SK-N-SH (cell line): ENCODE results near the gene TMEM161A. TPM values are rescaled to one million over a fixed set of nuclear protein-coding genes. Genes with fewer than 3 reads are reported as not detected.

Experiments
- CTCF ChIA-PET: fragments of 300-600, 350-600 bp; formaldehyde crosslinking; extraction: SDS; loops from one replicate; lab custom pipeline; 2021; lab: Yijun Ruan, JAX
- POLR2A ChIA-PET: fragments of 350-600 bp; sonication (Branson Sonifier 250); formaldehyde crosslinking; extraction: SDS; loops from one replicate; lab custom pipeline; 2020; ENCODE audit warnings: antibody characterized with exemption, inconsistent platforms; lab: Yijun Ruan, JAX
- DNase-seq: peaks from one replicate; pipeline ENCODE4 v3.0.0; 2012
- H2AFZ ChIP-seq: fragments of 200-600 bp; sonication (generic); 2 replicates; pipeline ENCODE4 v1.8.1; 2016; ENCODE audit warnings: antibody characterized with exemption, mild to moderate bottlenecking, low read depth
- H3F3A ChIP-seq: fragments of 200-600 bp; sonication (generic); replicated peaks from 2 replicates; pipeline ENCODE3; 2016; ENCODE audit warnings: antibody characterized with exemption, mild to moderate bottlenecking; ENCODE audit not compliant: insufficient read depth
- H3K27ac ChIP-seq, 2 experiments: fragments of 200-500 bp in 1 of 2; fragments of 200-600 bp in 1 of 2; sonication (Bioruptor generic) in 1 of 2; sonication (generic), shearing (Covaris generic) in 1 of 2; 2 replicates each; pipeline versions ENCODE4 v1.5.1 to v1.6.1; 2014 to 2016; ENCODE audit warnings: low read depth in 2 of 2, inconsistent platforms in 1 of 2, low read length in 1 of 2, mild to moderate bottlenecking in 1 of 2, mixed read lengths in 1 of 2
- H3K27me3 ChIP-seq: fragments of 200-600 bp; sonication (generic), shearing (Covaris generic); 2 replicates; pipeline ENCODE4 v1.6.1; 2016; ENCODE audit warnings: mixed run types; ENCODE audit not compliant: insufficient read depth
- H3K36me3 ChIP-seq, 2 experiments: fragments of 200-500 bp in 1 of 2; fragments of 200-600 bp in 1 of 2; sonication (Bioruptor generic) in 1 of 2; sonication (generic) in 1 of 2; replicated peaks in 1 of 2; 2 replicates each; pipeline versions ENCODE3 to v1.5.1; 2014 to 2016; ENCODE audit warnings: low read length in 1 of 2, mild to moderate bottlenecking in 1 of 2; ENCODE audit not compliant: insufficient read depth in 2 of 2, control insufficient read depth in 1 of 2
- H3K4me1 ChIP-seq, 2 experiments: fragments of 200-500 bp in 1 of 2; fragments of 200-600 bp in 1 of 2; sonication (Bioruptor generic) in 1 of 2; sonication (generic), shearing (Covaris generic) in 1 of 2; 2 replicates each; pipeline versions ENCODE4 v1.5.1 to v1.6.1; 2014 to 2016; ENCODE audit warnings: low read depth in 1 of 2, low read length in 1 of 2, mixed run types in 1 of 2; ENCODE audit not compliant: insufficient read depth in 2 of 2, control insufficient read depth in 1 of 2
- H3K4me2 ChIP-seq: fragments of 200-600 bp; sonication (generic), shearing (Covaris generic); 2 replicates; pipeline ENCODE4 v1.6.1; 2017; ENCODE audit warnings: mixed run types
- H3K4me3 ChIP-seq, 2 experiments: fragments of 200-500 bp in 1 of 2; fragments of 200-600 bp in 1 of 2; sonication (Bioruptor generic) in 1 of 2; sonication (generic), shearing (Covaris generic) in 1 of 2; 2 replicates each; pipeline versions ENCODE4 v1.5.1 to v1.8.1; 2014 to 2016; ENCODE audit warnings: low read depth in 2 of 2, inconsistent platforms in 1 of 2, low read length in 1 of 2, mild to moderate bottlenecking in 1 of 2, mixed read lengths in 1 of 2, moderate library complexity in 1 of 2
- H3K79me2 ChIP-seq: fragments of 200-600 bp; sonication (generic); 2 replicates; pipeline ENCODE4 v1.8.1; 2017; ENCODE audit warnings: mild to moderate bottlenecking; ENCODE audit not compliant: insufficient read depth
- H3K9ac ChIP-seq: fragments of 200-600 bp; sonication (generic); 2 replicates; pipeline ENCODE4 v1.6.1; 2017; ENCODE audit warnings: mixed run types
- H3K9me2 ChIP-seq: fragments of 200-600 bp; sonication (generic); 2 replicates; pipeline ENCODE4 v1.6.1; 2017; ENCODE audit warnings: mixed run types
- H3K9me3 ChIP-seq: fragments of 200-600 bp; sonication (generic); 2 replicates; pipeline ENCODE4 v1.6.1; 2017; ENCODE audit warnings: mixed run types, mild to moderate bottlenecking, moderate library complexity
- H4K20me1 ChIP-seq: fragments of 200-600 bp; sonication (generic); 2 replicates; pipeline ENCODE4 v1.6.1; 2017; ENCODE audit warnings: mild to moderate bottlenecking, mixed run types; ENCODE audit not compliant: insufficient read depth
- ELF1 ChIP-seq: IDR thresholded peaks from 2 replicates; pipeline ENCODE4 v1.4.0; 2012
- EZH2phosphoT487 ChIP-seq: fragments of 200-600 bp; sonication (generic); IDR thresholded peaks from 2 replicates; pipeline ENCODE4 v1.6.1; 2017; ENCODE audit warnings: low read depth, mixed run types, mild to moderate bottlenecking, antibody characterized with exemption, moderate library complexity, borderline replicate concordance
- GABPA ChIP-seq: IDR thresholded peaks from 2 replicates; pipeline ENCODE4 v1.4.0; 2012; ENCODE audit warnings: low read depth, mild to moderate bottlenecking
- GATA2 ChIP-seq: sonication (generic); formaldehyde crosslinking; IDR thresholded peaks from 2 replicates; pipeline ENCODE4 v1.5.0; 2020; ENCODE audit warnings: mild to moderate bottlenecking, missing genetic modification reagents
- JUND ChIP-seq: IDR thresholded peaks from 2 replicates; pipeline ENCODE4 v1.4.0; 2012
- MXI1 ChIP-seq: IDR thresholded peaks from 2 replicates; pipeline ENCODE4 v1.6.1; 2012; ENCODE audit warnings: mild to moderate bottlenecking, low read depth, low read length, improper control_type of control experiment
- RCOR1 ChIP-seq: fragments of 150-350 bp; IDR thresholded peaks from 2 replicates; pipeline ENCODE4 v1.6.1; 2017; ENCODE audit warnings: antibody characterized with exemption, low read length
- SIN3A ChIP-seq: IDR thresholded peaks from 2 replicates; pipeline ENCODE4 v1.6.1; 2012; ENCODE audit warnings: low read depth, mild to moderate bottlenecking, low read length, moderate library complexity, borderline replicate concordance
- TCF12 ChIP-seq: IDR thresholded peaks from 2 replicates; pipeline ENCODE4 v1.4.0; 2012
- YY1 ChIP-seq: IDR thresholded peaks from 2 replicates; pipeline ENCODE4 v1.4.0; 2012; ENCODE audit warnings: low read depth, mild to moderate bottlenecking
- WGBS: methylation state at CpG from one replicate; pipeline ENCODE4 v1.1.6; 2017; ENCODE audit warnings: low lambda C conversion rate; 5-methylcytosine and 5-hydroxymethylcytosine counted together
- polyA plus RNA-seq, 3 experiments: library from polyadenylated mRNA; depleted of rRNA; stranded (reverse); fragments of >200 nt; gene quantifications; 2 replicates each; pipeline ENCODE4 v1.2.3, GENCODE V29; 2012
- TF ChIP-seq, protein P1 (sequence below): fragments of 150-350 bp; IDR thresholded peaks from 2 replicates; pipeline ENCODE4 v1.6.1; 2016; ENCODE audit warnings: mild to moderate bottlenecking, low read depth, low read length
- TF ChIP-seq, protein P2 (sequence below): IDR thresholded peaks from 2 replicates; pipeline ENCODE4 v1.6.1; 2012; ENCODE audit warnings: mild to moderate bottlenecking, low read depth, low read length, moderate library complexity
- TF ChIP-seq, protein P3 (sequence below): fragments of 150-350 bp; IDR thresholded peaks from 2 replicates; pipeline ENCODE4 v1.6.1; 2017; ENCODE audit warnings: antibody characterized with exemption, low read length, low read depth, borderline replicate concordance
- TF ChIP-seq, protein P4 (sequence below): IDR thresholded peaks from 2 replicates; pipeline ENCODE4; 2012
- TF ChIP-seq, protein P5 (sequence below): IDR thresholded peaks from 2 replicates; pipeline ENCODE4 v1.4.0; 2012; ENCODE audit warnings: low read depth

The TMEM161A gene
- polyA plus RNA-seq, 1 of the 3 experiments (the other 2 are of a cell fraction), result 39.3 TPM

DNA sequence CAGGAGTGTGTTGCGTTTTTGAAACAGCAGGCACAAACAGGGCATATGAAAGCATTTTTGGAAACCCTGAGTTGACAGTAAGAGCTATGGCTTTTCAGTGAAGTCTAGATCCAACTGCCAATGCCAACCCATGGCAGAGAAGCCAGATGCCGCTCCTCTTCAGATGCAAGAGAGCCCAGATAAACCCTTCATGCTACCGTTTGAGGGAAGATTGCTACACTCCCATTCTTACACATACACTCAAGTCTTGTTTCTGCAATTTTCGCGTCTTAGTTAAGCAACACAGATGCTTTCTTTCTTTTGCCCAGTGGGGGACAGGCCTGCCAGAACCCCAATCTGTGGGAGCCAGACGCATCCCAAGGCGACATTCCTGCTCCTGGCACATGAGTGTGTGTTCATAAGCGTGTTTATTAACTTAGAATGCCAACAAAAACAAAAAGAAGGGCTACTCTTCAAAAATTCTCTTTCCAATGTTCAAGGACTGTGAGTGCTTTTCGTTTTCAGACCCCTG, 43.3 kb upstream of the TMEM161A start:
- H4K20me1 ChIP-seq, result no peaks in the 10 kb centered on the region
- 90% methylated on average over 9 of the region's 9 CpGs for WGBS
- peaks cover 8% of the 10 kb centered on the region; the same call in 1 of the 2 replicates for H3K79me2 ChIP-seq
- ChIA-PET POLR2A (no interaction called here), CTCF (no interaction called here)
- TF ChIP-seq, protein P1, sequence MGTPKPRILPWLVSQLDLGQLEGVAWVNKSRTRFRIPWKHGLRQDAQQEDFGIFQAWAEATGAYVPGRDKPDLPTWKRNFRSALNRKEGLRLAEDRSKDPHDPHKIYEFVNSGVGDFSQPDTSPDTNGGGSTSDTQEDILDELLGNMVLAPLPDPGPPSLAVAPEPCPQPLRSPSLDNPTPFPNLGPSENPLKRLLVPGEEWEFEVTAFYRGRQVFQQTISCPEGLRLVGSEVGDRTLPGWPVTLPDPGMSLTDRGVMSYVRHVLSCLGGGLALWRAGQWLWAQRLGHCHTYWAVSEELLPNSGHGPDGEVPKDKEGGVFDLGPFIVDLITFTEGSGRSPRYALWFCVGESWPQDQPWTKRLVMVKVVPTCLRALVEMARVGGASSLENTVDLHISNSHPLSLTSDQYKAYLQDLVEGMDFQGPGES, result no peak
- no peak for TF ChIP-seq SIN3A
- no peak overlapping the region for H2AFZ ChIP-seq
- no peak overlapping the region for H3K4me2 ChIP-seq
- no peaks in the 10 kb centered on the region for H3K9me2 ChIP-seq
- H3K36me3 ChIP-seq, result peaks cover 0 to 11% of the 10 kb centered on the region in 2 experiments
- H3K4me1 ChIP-seq, result no peaks in the 10 kb centered on the region
- DNase-seq, result no peak
- H3K27me3 ChIP-seq, result no peaks in the 10 kb centered on the region
- no peak overlapping the region for H3K9ac ChIP-seq
- H3K27ac ChIP-seq, result no peak overlapping the region
- H3K4me3 ChIP-seq, result no peak overlapping the region
- no peaks in the 10 kb centered on the region for H3F3A ChIP-seq
- H3K9me3 ChIP-seq, result no peaks in the 10 kb centered on the region

DNA sequence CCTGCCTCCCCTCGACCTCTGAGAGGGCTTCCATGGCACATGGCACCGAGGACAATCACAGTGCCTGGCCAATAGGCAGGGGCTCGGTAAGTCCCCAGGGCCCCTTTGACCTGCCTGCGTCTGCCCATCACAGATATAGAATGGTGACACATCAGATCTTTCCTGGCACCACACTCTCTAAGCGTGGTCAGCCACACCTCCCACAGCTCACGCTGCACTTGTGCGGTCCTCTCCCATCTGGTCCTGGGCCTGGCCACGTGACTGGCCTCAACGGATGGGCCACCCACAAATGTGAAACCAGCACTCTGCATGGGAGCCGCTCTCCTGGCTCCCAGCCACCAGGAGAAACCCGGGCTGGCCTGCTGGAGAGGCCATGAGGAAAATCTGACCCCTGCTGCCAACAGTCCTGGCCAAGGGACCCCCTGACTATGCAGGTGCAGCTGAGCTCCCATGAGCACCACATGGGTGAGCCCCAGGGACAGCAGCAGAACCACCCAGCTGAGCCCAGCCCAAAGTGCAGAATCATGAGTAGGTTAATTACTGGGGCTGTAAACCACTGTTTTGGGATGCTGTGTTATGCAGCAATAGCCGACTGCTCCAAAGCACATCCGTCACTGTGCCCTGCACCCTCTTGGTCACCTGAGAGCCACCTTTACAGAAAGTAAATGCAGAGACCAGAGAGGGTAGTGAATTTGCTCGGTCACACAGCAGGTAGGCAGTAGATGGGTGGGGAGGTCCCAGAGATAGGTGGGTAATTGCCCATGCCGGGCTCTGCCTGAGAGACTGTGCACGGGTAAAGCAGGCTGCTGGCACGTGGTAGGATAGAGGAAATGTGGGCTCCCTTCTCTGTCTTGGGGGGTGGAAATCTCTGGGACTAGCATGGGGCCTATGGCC, 41.5 kb upstream of the TMEM161A start:
- H3F3A ChIP-seq, result no peaks in the 10 kb centered on the region
- 0 out of 2 replicates have a peak, but pooled peaks cover 1% of the 10 kb centered on the region for H3K79me2 ChIP-seq
- no peak overlapping the region for H2AFZ ChIP-seq
- no peak for DNase-seq
- no peaks in the 10 kb centered on the region for H3K9me2 ChIP-seq
- POLR2A ChIA-PET, result no interaction called here
- no peak overlapping the region for H3K4me3 ChIP-seq
- no peaks in the 10 kb centered on the region for H4K20me1 ChIP-seq
- no peak overlapping the region for H3K4me2 ChIP-seq
- TF ChIP-seq GATA2 (CRISPR knock-in tag) (no peak), GABPA (no peak), RCOR1 (no peak), YY1 (no peak), MXI1 (no peak), ELF1 (no peak), TCF12 (no peak), JUND (no peak), EZH2phosphoT487 (no peak)
- TF ChIP-seq, protein P2, sequence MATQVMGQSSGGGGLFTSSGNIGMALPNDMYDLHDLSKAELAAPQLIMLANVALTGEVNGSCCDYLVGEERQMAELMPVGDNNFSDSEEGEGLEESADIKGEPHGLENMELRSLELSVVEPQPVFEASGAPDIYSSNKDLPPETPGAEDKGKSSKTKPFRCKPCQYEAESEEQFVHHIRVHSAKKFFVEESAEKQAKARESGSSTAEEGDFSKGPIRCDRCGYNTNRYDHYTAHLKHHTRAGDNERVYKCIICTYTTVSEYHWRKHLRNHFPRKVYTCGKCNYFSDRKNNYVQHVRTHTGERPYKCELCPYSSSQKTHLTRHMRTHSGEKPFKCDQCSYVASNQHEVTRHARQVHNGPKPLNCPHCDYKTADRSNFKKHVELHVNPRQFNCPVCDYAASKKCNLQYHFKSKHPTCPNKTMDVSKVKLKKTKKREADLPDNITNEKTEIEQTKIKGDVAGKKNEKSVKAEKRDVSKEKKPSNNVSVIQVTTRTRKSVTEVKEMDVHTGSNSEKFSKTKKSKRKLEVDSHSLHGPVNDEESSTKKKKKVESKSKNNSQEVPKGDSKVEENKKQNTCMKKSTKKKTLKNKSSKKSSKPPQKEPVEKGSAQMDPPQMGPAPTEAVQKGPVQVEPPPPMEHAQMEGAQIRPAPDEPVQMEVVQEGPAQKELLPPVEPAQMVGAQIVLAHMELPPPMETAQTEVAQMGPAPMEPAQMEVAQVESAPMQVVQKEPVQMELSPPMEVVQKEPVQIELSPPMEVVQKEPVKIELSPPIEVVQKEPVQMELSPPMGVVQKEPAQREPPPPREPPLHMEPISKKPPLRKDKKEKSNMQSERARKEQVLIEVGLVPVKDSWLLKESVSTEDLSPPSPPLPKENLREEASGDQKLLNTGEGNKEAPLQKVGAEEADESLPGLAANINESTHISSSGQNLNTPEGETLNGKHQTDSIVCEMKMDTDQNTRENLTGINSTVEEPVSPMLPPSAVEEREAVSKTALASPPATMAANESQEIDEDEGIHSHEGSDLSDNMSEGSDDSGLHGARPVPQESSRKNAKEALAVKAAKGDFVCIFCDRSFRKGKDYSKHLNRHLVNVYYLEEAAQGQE, result no peak
- TF ChIP-seq, protein P3, sequence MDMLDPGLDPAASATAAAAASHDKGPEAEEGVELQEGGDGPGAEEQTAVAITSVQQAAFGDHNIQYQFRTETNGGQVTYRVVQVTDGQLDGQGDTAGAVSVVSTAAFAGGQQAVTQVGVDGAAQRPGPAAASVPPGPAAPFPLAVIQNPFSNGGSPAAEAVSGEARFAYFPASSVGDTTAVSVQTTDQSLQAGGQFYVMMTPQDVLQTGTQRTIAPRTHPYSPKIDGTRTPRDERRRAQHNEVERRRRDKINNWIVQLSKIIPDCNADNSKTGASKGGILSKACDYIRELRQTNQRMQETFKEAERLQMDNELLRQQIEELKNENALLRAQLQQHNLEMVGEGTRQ, result no peak
- TF ChIP-seq, protein P4, sequence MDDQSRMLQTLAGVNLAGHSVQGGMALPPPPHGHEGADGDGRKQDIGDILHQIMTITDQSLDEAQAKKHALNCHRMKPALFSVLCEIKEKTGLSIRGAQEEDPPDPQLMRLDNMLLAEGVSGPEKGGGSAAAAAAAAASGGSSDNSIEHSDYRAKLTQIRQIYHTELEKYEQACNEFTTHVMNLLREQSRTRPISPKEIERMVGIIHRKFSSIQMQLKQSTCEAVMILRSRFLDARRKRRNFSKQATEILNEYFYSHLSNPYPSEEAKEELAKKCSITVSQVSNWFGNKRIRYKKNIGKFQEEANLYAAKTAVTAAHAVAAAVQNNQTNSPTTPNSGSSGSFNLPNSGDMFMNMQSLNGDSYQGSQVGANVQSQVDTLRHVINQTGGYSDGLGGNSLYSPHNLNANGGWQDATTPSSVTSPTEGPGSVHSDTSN, result no peak
- TF ChIP-seq, protein P5, sequence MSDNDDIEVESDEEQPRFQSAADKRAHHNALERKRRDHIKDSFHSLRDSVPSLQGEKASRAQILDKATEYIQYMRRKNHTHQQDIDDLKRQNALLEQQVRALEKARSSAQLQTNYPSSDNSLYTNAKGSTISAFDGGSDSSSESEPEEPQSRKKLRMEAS, result no peak
- H3K9me3 ChIP-seq, result no peaks in the 10 kb centered on the region
- WGBS, result 93% methylated on average over 15 of the region's 17 CpGs
- peaks cover 0 to 11% of the 10 kb centered on the region in 2 experiments for H3K36me3 ChIP-seq
- no peaks in the 10 kb centered on the region for H3K4me1 ChIP-seq
- H3K27me3 ChIP-seq, result no peaks in the 10 kb centered on the region
- H3K27ac ChIP-seq, result no peak overlapping the region
- CTCF ChIA-PET, result no interaction called here
- no peak overlapping the region for H3K9ac ChIP-seq
